Measurements from ENCODE around the gene AKIRIN2. TPM values are rescaled to one million over a fixed set of nuclear protein-coding genes. Genes with fewer than 3 reads are reported as not detected.

The AKIRIN2 gene
- total RNA-seq, 4 donors from 2014 or later, result 20.1 to 24.0 (median 21.9) TPM

DNA sequence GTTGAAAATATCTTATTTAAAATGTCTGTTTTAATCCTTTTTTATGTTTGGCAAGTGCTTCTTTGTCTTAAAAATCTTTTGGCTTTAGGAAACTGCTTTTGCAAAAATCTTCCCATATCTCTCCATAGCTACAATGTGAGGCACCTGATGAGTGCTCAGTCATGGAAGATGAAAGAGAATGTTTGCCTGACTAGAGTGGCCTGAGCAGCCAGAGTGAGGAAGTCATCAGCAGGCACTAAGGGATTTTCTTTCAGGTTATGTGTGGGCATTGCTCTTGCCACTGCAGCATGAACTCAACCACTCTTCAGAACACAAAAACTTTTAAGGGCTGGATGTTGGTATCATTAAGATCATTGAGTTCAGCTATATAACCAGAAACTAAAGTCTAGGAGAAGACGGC, 47.9 kb downstream of the AKIRIN2 start:
- 94 to 97% methylated on average over 1 of the region's 1 CpG for WGBS, 2 donors
- H3K4me3 ChIP-seq (replicated peaks in 1 of 3), result no peak overlapping the region
- no peaks in the 10 kb centered on the region for H3K9me3 ChIP-seq
- H3K27me3 ChIP-seq, result no peaks in the 10 kb centered on the region
- H3K36me3 ChIP-seq, result no peaks in the 10 kb centered on the region
- no peak for DNase-seq
- TF ChIP-seq, protein P1, sequence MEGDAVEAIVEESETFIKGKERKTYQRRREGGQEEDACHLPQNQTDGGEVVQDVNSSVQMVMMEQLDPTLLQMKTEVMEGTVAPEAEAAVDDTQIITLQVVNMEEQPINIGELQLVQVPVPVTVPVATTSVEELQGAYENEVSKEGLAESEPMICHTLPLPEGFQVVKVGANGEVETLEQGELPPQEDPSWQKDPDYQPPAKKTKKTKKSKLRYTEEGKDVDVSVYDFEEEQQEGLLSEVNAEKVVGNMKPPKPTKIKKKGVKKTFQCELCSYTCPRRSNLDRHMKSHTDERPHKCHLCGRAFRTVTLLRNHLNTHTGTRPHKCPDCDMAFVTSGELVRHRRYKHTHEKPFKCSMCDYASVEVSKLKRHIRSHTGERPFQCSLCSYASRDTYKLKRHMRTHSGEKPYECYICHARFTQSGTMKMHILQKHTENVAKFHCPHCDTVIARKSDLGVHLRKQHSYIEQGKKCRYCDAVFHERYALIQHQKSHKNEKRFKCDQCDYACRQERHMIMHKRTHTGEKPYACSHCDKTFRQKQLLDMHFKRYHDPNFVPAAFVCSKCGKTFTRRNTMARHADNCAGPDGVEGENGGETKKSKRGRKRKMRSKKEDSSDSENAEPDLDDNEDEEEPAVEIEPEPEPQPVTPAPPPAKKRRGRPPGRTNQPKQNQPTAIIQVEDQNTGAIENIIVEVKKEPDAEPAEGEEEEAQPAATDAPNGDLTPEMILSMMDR (IDR thresholded peaks at IDR 0.05), result no peak
- no peak for TF ChIP-seq POLR2A (IDR thresholded peaks at IDR 0.05)
- no peaks in the 10 kb centered on the region for H3K4me1 ChIP-seq
- no peak overlapping the region for H3K27ac ChIP-seq
- intact Hi-C loops (cut with DNase I), result no loop called here

DNA sequence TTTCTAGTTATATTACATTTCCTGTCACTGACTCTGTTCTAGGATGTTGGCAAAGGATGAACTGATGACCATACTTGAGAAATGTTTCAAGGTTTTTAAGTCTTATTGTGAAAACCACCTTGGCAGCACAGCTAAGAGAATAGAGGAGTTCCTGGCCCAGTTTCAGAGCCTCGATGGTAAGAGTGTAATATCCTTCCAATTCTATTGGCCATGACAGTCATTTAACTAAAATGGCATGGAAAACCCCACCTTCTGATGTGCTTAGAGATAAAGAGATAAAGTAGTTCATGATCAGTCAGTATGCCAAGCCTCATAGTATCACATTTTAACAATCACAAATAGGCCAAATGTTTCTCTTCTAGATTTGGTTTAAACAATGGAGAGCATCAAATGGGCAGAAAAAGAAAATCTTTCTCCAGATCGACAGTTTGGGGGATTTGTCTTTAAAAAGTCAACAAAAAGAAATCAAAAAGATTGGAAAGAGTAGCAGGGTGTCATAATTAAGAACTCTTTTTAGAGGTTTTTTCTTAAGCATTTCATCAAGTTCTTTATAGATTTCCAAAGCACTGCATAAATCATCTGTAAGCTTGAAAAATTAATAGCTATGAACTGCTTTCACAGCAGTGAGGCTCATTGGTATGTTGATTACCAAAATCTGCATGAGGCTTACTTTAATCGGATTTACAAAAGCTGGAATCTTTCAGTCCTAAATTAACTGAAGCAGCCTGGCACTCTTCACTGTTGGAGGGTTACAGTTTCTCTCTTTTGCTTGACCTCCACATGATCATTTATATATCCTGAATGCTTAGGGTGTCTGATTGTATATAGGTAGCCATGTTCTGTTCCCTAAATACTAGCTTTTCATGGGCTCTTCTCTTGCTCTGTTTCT, 48.7 kb downstream of the AKIRIN2 start:
- no peak overlapping the region for H3K27ac ChIP-seq
- 62 to 69% methylated on average over 3 of the region's 3 CpGs for WGBS, 2 donors
- DNase-seq, result no peak
- H3K4me1 ChIP-seq, result no peaks in the 10 kb centered on the region
- H3K4me3 ChIP-seq (replicated peaks in 1 of 3), result no peak overlapping the region
- intact Hi-C loops (cut with DNase I), result no loop called here
- no peaks in the 10 kb centered on the region for H3K27me3 ChIP-seq
- no peaks in the 10 kb centered on the region for H3K9me3 ChIP-seq
- no peak for TF ChIP-seq POLR2A (IDR thresholded peaks at IDR 0.05)
- TF ChIP-seq, protein P1 (IDR thresholded peaks at IDR 0.05), result no peak
- H3K36me3 ChIP-seq, result no peaks in the 10 kb centered on the region

DNA sequence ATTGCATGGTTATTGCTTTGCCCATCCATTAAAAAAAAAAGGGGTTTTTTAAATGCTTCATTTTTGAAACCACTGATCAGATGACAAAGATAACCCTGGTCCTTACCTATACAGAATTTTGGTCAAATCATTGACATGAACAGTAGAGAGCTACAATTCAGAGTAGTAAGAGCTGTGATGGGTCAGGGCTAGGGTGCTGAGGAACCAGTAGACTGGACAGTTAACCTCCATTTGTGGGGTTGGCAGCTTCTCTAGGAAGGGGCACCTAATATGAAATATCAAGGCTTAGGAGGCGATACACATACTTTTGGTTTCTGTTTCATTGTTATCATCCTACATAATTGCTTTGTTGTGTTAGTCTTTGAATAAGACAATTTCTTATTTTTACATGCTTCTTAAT, 57.0 kb downstream of the AKIRIN2 start:
- no peaks in the 10 kb centered on the region for H3K4me1 ChIP-seq
- H3K27me3 ChIP-seq, result no peaks in the 10 kb centered on the region
- 66 to 81% methylated on average over 1 of the region's 1 CpG for WGBS, 2 donors
- TF ChIP-seq POLR2A (IDR thresholded peaks at IDR 0.05), result no peak
- TF ChIP-seq, protein P1 (IDR thresholded peaks at IDR 0.05), result no peak
- intact Hi-C loops (cut with DNase I), result no loop called here
- H3K36me3 ChIP-seq, result no peaks in the 10 kb centered on the region
- DNase-seq, result no peak
- no peak overlapping the region for H3K27ac ChIP-seq
- no peaks in the 10 kb centered on the region for H3K9me3 ChIP-seq
- H3K4me3 ChIP-seq (replicated peaks in 1 of 3), result no peak overlapping the region

DNA sequence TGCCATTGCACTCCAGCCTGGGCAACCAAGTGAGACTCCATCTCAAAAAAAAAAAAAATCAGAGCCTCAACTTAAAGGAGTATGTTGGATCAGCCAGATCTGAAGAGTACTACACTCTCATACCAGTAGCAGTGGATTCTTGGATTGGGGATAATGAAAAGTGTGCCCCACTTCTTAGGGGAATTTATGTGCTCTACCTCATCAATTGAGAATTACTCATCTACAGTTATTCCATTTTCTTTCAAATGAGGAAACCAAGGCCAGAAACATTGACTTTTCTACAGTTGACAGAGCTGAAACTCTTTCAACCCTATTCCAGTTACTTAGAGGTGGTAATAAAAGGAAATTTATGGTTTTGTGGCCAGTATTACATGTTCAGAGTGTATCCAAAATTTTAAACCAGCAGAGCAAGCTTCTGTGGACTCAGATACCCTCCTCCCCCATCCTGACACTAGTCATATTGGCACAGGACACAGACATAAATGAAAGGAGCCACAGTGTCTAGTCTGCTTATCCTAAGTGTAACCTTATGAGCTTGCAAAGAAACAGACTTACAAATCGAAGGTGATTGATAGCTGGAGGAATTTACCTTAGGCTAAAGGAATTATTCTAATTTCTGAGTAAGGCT, 60.9 kb downstream of the AKIRIN2 start:
- intact Hi-C loops (cut with DNase I), result no loop called here
- no peaks in the 10 kb centered on the region for H3K27me3 ChIP-seq
- peaks cover 0 to 7% of the 10 kb centered on the region in 2 donors for H3K36me3 ChIP-seq
- H3K4me3 ChIP-seq (replicated peaks in 1 of 3), result no peak overlapping the region
- no peak overlapping the region for H3K27ac ChIP-seq
- DNase-seq, result no peak
- H3K9me3 ChIP-seq, result no peaks in the 10 kb centered on the region
- H3K4me1 ChIP-seq, result no peaks in the 10 kb centered on the region
- TF ChIP-seq, protein P1 (IDR thresholded peaks at IDR 0.05), result no peak
- TF ChIP-seq POLR2A (IDR thresholded peaks at IDR 0.05), result no peak
- 74 to 84% methylated on average over 1 of the region's 1 CpG for WGBS, 2 donors

DNA sequence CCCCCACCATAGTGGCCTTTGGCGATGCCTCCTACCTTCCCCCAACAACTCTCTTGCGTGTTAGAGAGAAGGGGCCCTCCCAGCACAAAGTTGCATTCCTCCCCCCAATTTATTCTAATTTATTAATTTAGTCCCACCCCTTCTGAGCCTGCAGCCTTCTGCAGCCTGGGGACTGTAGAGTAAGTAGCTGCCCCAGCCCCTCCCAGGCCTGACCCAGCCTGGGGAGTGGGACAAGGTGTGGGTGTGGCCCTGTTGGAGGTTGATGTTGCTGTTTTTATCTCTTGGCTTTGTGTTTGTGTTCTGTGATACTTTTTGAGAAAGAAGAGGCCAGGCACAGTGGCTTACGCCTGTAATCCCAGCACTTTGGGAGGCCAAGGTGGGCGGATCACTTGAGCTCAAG, 62.7 kb downstream of the AKIRIN2 start:
- no peaks in the 10 kb centered on the region for H3K27me3 ChIP-seq
- no peak for DNase-seq
- intact Hi-C loops (cut with DNase I), result no loop called here
- no peaks in the 10 kb centered on the region for H3K4me1 ChIP-seq
- H3K36me3 ChIP-seq, result peaks cover 0 to 7% of the 10 kb centered on the region in 2 donors
- TF ChIP-seq, protein P1 (IDR thresholded peaks at IDR 0.05), result no peak
- TF ChIP-seq POLR2A (IDR thresholded peaks at IDR 0.05), result no peak
- no peak overlapping the region for H3K4me3 ChIP-seq (replicated peaks in 1 of 3)
- no peaks in the 10 kb centered on the region for H3K9me3 ChIP-seq
- no peak overlapping the region for H3K27ac ChIP-seq
- 97 to 98% methylated on average over 4 of the region's 4 CpGs for WGBS, 2 donors
